Measurements from ENCODE around the gene BRPF1.
"Not testable (repeated sequence)": the region's sequence is repeated elsewhere in the genome, so short reads cannot be mapped to it uniquely, and the experiment has no call there.

BRPF1 gene

GRCh38 chr3:9769426-9770275 is 38.1 kb downstream of the BRPF1 start, which contains the start of gene CAMK1:
Gene CAMK1 (minus strand): TSS chr3:9769947. CDS start chr3:9767749, 2,198 bp downstream.
- DNase-seq, result peak; percentile 10

GRCh38 chr3:9770276-9770812 is 38.8 kb downstream of the BRPF1 start:
- DNase-seq, result no peak

GRCh38 chr3:9771007-9771406 is 39.5 kb downstream of the BRPF1 start:
- not testable (repeated sequence) for DNase-seq

- DNase-seq, result no peak
These were observed 45.6 kb downstream of the BRPF1 start for GRCh38 chr3:9776896-9777693.

GRCh38 chr3:9777694-9778021 is 46.1 kb downstream of the BRPF1 start:
- DNase-seq, result no peak

- DNase-seq, result no peak
These were observed 46.9 kb downstream of the BRPF1 start for GRCh38 chr3:9778143-9779074.

GRCh38 chr3:9779075-9779593 is 47.6 kb downstream of the BRPF1 start:
- DNase-seq, result no peak

- DNase-seq, result no peak
These were observed 48.4 kb downstream of the BRPF1 start for GRCh38 chr3:9779721-9780457.

- DNase-seq, result no peak
These were observed 48.9 kb downstream of the BRPF1 start for GRCh38 chr3:9780458-9780812.

DNA sequence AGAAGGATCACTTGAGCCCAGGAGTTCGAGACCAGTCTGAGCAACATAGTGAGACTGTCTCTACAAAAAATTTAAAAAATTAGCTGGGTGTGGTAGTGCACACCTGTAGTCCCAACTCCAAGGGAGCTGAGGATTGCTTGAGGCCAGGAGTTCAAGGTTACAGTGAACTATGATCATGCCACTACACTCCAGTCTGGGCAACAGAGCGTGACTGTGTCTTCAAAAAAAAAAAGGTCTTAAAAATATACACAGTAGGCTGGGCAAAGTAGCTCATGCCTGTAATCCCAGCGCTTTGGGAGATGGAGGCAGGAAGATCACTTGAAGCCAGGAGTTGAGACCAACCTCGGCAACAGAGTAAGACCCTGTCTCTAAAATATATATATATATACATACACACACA is 49.4 kb downstream of the BRPF1 start:
- DNase-seq, result no peak

GRCh38 chr3:9781551-9781950 is 50.0 kb downstream of the BRPF1 start:
- DNase-seq, result no peak

GRCh38 chr3:9781978-9782603 is 50.6 kb downstream of the BRPF1 start:
- DNase-seq, result no peak

DNA sequence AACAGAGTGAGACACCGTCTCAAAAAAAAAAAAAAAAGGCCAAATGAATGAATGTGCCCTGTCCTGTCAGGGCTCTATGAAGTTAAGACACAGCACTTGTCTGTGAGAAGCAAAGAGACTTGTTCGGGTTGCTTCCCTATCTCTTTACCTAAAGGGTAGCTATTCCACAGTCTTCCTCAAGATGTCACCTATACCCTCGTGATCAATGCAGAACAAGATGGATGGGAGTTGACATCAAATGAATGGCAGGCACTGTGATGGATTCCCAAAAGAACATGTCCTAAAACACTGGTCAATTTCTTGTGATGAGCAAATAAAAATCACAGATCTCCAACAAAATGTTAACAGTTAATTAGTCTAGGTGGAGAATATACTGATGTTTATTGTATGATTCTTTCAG is 51.2 kb downstream of the BRPF1 start:
- no peak for DNase-seq

- DNase-seq, result no peak
These were observed 52.4 kb downstream of the BRPF1 start for GRCh38 chr3:9783954-9784353.

GRCh38 chr3:9784965-9785364 is 53.4 kb downstream of the BRPF1 start:
- no peak for DNase-seq

GRCh38 chr3:9785602-9786001 is 54.1 kb downstream of the BRPF1 start:
- DNase-seq, result no peak

DNA sequence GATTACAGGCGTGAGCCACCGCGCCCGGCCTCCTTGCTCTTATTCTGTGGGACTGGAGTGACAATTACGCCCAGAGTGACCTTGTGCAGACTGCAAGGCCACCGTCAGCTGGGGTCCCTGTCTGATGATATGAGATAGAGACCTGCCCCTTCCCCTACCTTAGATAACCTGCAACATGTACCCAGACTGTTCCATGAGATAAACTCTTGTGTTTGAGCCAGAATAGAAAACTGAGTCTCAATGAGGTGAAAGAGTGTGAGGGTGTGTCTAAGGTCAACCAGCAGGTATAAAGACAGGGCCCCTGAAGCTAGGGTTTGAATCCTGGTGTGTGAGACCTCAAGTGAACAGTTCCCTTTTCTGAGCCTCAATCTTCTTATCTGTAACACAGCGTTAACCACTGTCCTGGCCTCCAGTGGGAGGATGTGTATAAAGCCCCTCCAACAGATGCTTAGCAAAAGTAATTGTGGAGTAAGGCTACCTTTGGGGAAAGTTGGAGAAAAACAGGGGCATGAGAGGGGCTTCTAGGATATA is 54.7 kb downstream of the BRPF1 start:
- no peak for DNase-seq

DNA sequence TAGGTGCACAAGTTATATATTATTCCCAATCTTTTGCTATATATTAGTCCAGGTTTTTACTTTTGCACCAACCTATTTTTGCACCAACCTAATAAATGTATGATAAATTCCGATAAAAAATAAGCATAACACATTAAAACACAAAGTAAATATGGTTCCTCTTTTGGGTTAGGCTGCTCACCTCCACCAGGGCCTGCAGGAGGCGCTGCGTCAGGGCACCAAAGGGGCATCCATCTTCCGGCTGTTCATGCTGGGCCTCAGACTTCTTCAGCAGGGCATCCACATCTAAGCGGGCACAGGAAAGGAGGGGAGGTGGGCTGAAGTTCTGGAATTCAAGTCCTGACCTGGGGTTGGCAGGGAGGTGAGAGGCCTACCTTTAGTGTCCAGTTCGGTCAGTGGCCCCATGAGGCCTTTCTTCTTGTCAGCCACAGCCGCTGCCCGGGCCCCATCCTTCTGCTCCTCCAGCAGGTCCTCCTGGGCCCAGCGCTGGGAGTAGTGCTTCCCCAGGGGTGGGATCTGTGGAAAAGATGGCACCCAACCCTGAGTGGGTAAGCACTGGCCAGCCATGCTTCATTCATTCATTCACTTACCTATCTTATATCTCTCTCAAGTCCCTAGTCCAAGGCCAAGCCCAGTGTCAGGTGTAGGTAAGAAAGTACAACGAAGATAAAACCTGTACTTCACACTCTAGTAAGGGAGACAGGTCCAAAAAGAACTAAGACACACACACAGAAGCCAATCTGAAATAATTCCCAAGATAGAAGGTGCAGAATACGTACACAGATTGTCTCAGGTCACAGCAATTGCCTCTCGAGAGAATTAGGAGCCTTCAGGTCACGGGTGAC is 55.5 kb downstream of the BRPF1 start:
- no peak for DNase-seq

DNA sequence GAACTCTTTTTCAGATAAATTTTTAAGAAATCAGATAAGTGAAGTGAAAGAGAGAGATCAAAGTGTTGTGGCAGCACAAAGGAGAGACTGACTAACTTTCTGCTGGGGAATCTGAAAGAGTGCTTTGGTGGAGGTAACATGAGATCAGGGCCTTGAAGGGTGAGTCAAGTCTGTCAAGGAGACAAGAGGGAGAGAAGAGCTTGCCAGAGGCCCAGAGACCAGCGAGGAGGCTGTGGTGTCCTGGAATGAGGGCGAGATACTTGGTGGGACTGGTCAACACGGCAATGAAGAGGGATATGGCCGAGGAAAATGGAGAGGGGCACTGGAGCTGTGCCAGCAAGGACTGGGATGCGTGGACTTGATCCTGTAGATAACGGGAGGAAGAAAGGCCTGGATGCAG is 56.2 kb downstream of the BRPF1 start:
- no peak for DNase-seq

GRCh38 chr3:9791127-9791526 is 59.6 kb downstream of the BRPF1 start:
- no peak for DNase-seq
